MM.1S (cell line): ENCODE data around the gene HIC1.

Experiments
- DNase-seq: peaks from one replicate; pipeline ENCODE4 v3.0.0-alpha.2; 2015
- H2AFZ ChIP-seq: fragments of 300-600 bp; sonication (generic); 2 replicates; pipeline ENCODE4 v1.6.0; 2016; ENCODE audit warnings: antibody characterized with exemption, low read length
- H3F3A ChIP-seq: fragments of 300-600 bp; sonication (generic); 2 replicates; pipeline ENCODE4 v1.6.1; 2016; ENCODE audit warnings: mild to moderate bottlenecking, antibody characterized with exemption, low read length, moderate library complexity, mixed read lengths; ENCODE audit not compliant: insufficient read depth
- H3K27ac ChIP-seq: fragments of 300-600 bp; sonication (generic); 2 replicates; pipeline ENCODE4 v1.5.1; 2016; ENCODE audit warnings: mild to moderate bottlenecking, low read length
- H3K27me3 ChIP-seq: fragments of 300-600 bp; sonication (generic); replicated peaks from 2 replicates; pipeline ENCODE4 v1.6.0; 2016; ENCODE audit warnings: low read length; ENCODE audit not compliant: insufficient read depth
- H3K36me3 ChIP-seq: fragments of 300-600 bp; sonication (generic); replicated peaks from 2 replicates; pipeline ENCODE4 v1.6.1; 2016; ENCODE audit warnings: mild to moderate bottlenecking, low read length, mixed read lengths; ENCODE audit not compliant: insufficient read depth
- H3K4me1 ChIP-seq: fragments of 300-600 bp; sonication (generic); 2 replicates; pipeline ENCODE4 v1.6.1; 2016; ENCODE audit warnings: low read length, mixed read lengths
- H3K4me2 ChIP-seq: fragments of 300-600 bp; sonication (generic); 2 replicates; pipeline ENCODE4 v1.6.0; 2016; ENCODE audit warnings: low read depth, low read length
- H3K4me3 ChIP-seq: fragments of 300-600 bp; sonication (generic); 2 replicates; pipeline ENCODE4 v1.5.1; 2016; ENCODE audit warnings: low read length, mixed read lengths
- H3K79me2 ChIP-seq: fragments of 300-600 bp; sonication (generic); 2 replicates; pipeline ENCODE4 v1.6.1; 2016; ENCODE audit warnings: mixed run types, low read length, mixed read lengths
- H3K9ac ChIP-seq: fragments of 300-600 bp; sonication (generic); 2 replicates; pipeline ENCODE4 v1.6.1; 2016; ENCODE audit warnings: low read length, mixed read lengths
- H3K9me2 ChIP-seq: fragments of 300-600 bp; sonication (generic); replicated peaks from 2 replicates; pipeline ENCODE4 v1.6.1; 2016; ENCODE audit warnings: mild to moderate bottlenecking, low read length, mixed read lengths; ENCODE audit not compliant: insufficient read depth
- H3K9me3 ChIP-seq: fragments of 300-600 bp; sonication (generic); replicated peaks from 2 replicates; pipeline ENCODE4 v1.6.1; 2016; ENCODE audit warnings: mild to moderate bottlenecking, low read length, mixed read lengths; ENCODE audit not compliant: insufficient read depth
- H4K20me1 ChIP-seq: fragments of 300-600 bp; sonication (generic); 2 replicates; pipeline ENCODE4 v1.6.1; 2016; ENCODE audit warnings: mild to moderate bottlenecking, low read length, moderate library complexity, mixed read lengths; ENCODE audit not compliant: insufficient read depth
- CTCF ChIP-seq: fragments of 300-600 bp; sonication (generic); IDR thresholded peaks from 2 replicates; pipeline ENCODE4 v1.5.1; 2016; ENCODE audit warnings: antibody characterized with exemption, low read length, mixed read lengths
- EZH2 ChIP-seq: fragments of 300-600 bp; sonication (generic); optimal IDR thresholded peaks from 2 replicates; pipeline ENCODE3; 2017; ENCODE audit warnings: low read depth, mild to moderate bottlenecking, antibody characterized with exemption, low read length, mixed read lengths
- EZH2phosphoT487 ChIP-seq: fragments of 300-600 bp; sonication (generic); IDR thresholded peaks from 2 replicates; pipeline ENCODE4 v1.6.1; 2018; ENCODE audit warnings: antibody characterized with exemption, low read length

HIC1 gene

GRCh38 chr17:2090210-2090641, 35.3 kb downstream of the HIC1 start:
- H3K27me3 ChIP-seq, result no peaks in the 10 kb centered on the region
- peak overlapping the region; percentile 65; the same call in 1 of the 2 replicates for H3K27ac ChIP-seq
- H3K4me3 ChIP-seq, result peak overlapping the region; percentile 52
- H3K9ac ChIP-seq, result peak overlapping the region; percentile 38; the same call in 1 of the 2 replicates
- no peaks in the 10 kb centered on the region for H3K9me3 ChIP-seq
- H2AFZ ChIP-seq, result no peak overlapping the region
- peaks cover 33% of the 10 kb centered on the region for H3K4me1 ChIP-seq
- H3K36me3 ChIP-seq, result no peaks in the 10 kb centered on the region
- H3K79me2 ChIP-seq, result no peaks in the 10 kb centered on the region; the same call in 1 of the 2 replicates
- H3K9me2 ChIP-seq, result no peaks in the 10 kb centered on the region
- DNase-seq, result no peak
- no peaks in the 10 kb centered on the region for H4K20me1 ChIP-seq
- peaks cover 25% of the 10 kb centered on the region for H3F3A ChIP-seq
- TF ChIP-seq EZH2 (no peak), EZH2phosphoT487 (no peak), CTCF (no peak)
- peak overlapping the region; percentile 65 for H3K4me2 ChIP-seq

GRCh38 chr17:2090804-2091534, 36.1 kb downstream of the HIC1 start:
- H3K9me2 ChIP-seq, result no peaks in the 10 kb centered on the region
- peak overlapping the region; percentile 38; the same call in 1 of the 2 replicates for H3K9ac ChIP-seq
- H3K9me3 ChIP-seq, result no peaks in the 10 kb centered on the region
- no peaks in the 10 kb centered on the region; the same call in 1 of the 2 replicates for H3K79me2 ChIP-seq
- peak overlapping the region; percentile 65; the same call in 1 of the 2 replicates for H3K27ac ChIP-seq
- H3K4me1 ChIP-seq, result peaks cover 33% of the 10 kb centered on the region
- peaks cover 25% of the 10 kb centered on the region for H3F3A ChIP-seq
- TF ChIP-seq CTCF (no peak), EZH2phosphoT487 (no peak), EZH2 (no peak)
- H3K4me2 ChIP-seq, result peak overlapping the region; percentile 65; the same call in 1 of the 2 replicates
- no peaks in the 10 kb centered on the region for H3K27me3 ChIP-seq
- no peaks in the 10 kb centered on the region for H3K36me3 ChIP-seq
- no peak for DNase-seq
- H3K4me3 ChIP-seq, result peak overlapping the region; percentile 52; the same call in 1 of the 2 replicates
- no peaks in the 10 kb centered on the region for H4K20me1 ChIP-seq
- H2AFZ ChIP-seq, result no peak overlapping the region

GRCh38 chr17:2092253-2092652, 37.4 kb downstream of the HIC1 start:
- no peaks in the 10 kb centered on the region for H3K27me3 ChIP-seq
- peaks cover 25% of the 10 kb centered on the region for H3F3A ChIP-seq
- no peaks in the 10 kb centered on the region for H4K20me1 ChIP-seq
- DNase-seq, result no peak
- no peak overlapping the region for H3K27ac ChIP-seq
- TF ChIP-seq EZH2phosphoT487, result no peak
- no peak for TF ChIP-seq EZH2
- TF ChIP-seq CTCF, result no peak
- H3K4me1 ChIP-seq, result peaks cover 33% of the 10 kb centered on the region
- H3K4me2 ChIP-seq, result no peak overlapping the region
- no peak overlapping the region for H3K4me3 ChIP-seq
- no peak overlapping the region for H2AFZ ChIP-seq
- H3K36me3 ChIP-seq, result no peaks in the 10 kb centered on the region
- no peaks in the 10 kb centered on the region for H3K9me3 ChIP-seq
- H3K9ac ChIP-seq, result no peak overlapping the region
- H3K9me2 ChIP-seq, result no peaks in the 10 kb centered on the region
- no peaks in the 10 kb centered on the region; the same call in 1 of the 2 replicates for H3K79me2 ChIP-seq
